Activated naive CD8-positive, alpha-beta T cell treated with anti-CD3 and anti-CD28 coated beads, Interleukin-2, amount 50 U/mL, for 24 hours (primary cell): Measurements from ENCODE around the gene GUCY2C.
A peak's percentile ranks its signal among the peaks of the same experiment; 100 is the strongest.

Source experiments
- ATAC-seq: fragments of 150-1000 bp; cut with Tn5 transposase; one replicate; pipeline ENCODE4 v1.10.0; 2021
- DNase-seq: peaks from one replicate; pipeline ENCODE4 v3.0.0; 2021
- H3K27ac Mint-ChIP-seq: one replicate; pipeline ENCODE4 v1.8.0; 2021; ENCODE audit warnings: mild to moderate bottlenecking, mixed read lengths
- H3K27me3 Mint-ChIP-seq: one replicate; pipeline ENCODE4 v1.8.0; 2021; ENCODE audit warnings: mixed read lengths
- H3K36me3 Mint-ChIP-seq: one replicate; pipeline ENCODE4 v1.8.0; 2021; ENCODE audit warnings: low read depth, mixed read lengths
- H3K4me1 Mint-ChIP-seq: one replicate; pipeline ENCODE4 v1.8.0; 2021; ENCODE audit warnings: mixed read lengths
- H3K4me3 Mint-ChIP-seq: one replicate; pipeline ENCODE4 v1.8.0; 2021; ENCODE audit warnings: mild to moderate bottlenecking, moderate library complexity, mixed read lengths
- H3K9me3 Mint-ChIP-seq: one replicate; pipeline ENCODE4 v1.8.0; 2021; ENCODE audit warnings: mixed read lengths

The GUCY2C gene

GRCh38 chr12:14663002-14663401 is 33.4 kb downstream of the GUCY2C start:
- H3K9me3 Mint-ChIP-seq: no peaks in the 10 kb centered on the region
- peaks cover 6% of the 10 kb centered on the region for H3K4me1 Mint-ChIP-seq
- H3K27me3 Mint-ChIP-seq: peaks cover 4% of the 10 kb centered on the region
- DNase-seq (no peak), ATAC-seq (no peak)
- no peaks in the 10 kb centered on the region for H3K36me3 Mint-ChIP-seq
- H3K4me3 Mint-ChIP-seq: no peak overlapping the region
- no peak overlapping the region for H3K27ac Mint-ChIP-seq

GRCh38 chr12:14656846-14657245 is 39.6 kb downstream of the GUCY2C start:
- no peak overlapping the region for H3K4me3 Mint-ChIP-seq
- no peak overlapping the region for H3K27ac Mint-ChIP-seq
- ATAC-seq (no peak), DNase-seq (no peak)
- H3K9me3 Mint-ChIP-seq: no peaks in the 10 kb centered on the region
- H3K27me3 Mint-ChIP-seq: no peaks in the 10 kb centered on the region
- peaks cover 7% of the 10 kb centered on the region for H3K4me1 Mint-ChIP-seq
- no peaks in the 10 kb centered on the region for H3K36me3 Mint-ChIP-seq

- Mint-ChIP-seq H3K9me3 (no peaks in the 10 kb centered on the region), H3K27ac (no peak overlapping the region), H3K27me3 (peaks cover 2% of the 10 kb centered on the region), H3K36me3 (no peaks in the 10 kb centered on the region), H3K4me1 (peaks cover 7% of the 10 kb centered on the region), H3K4me3 (no peak overlapping the region)
- DNase-seq: no peak
- ATAC-seq: no peak
Measured at GRCh38 chr12:14655284-14655683, 41.1 kb downstream of the GUCY2C start.

GRCh38 chr12:14654842-14655241 is 41.6 kb downstream of the GUCY2C start:
- H3K27ac Mint-ChIP-seq: no peak overlapping the region

GRCh38 chr12:14654416-14654815 is 42.0 kb downstream of the GUCY2C start:
- peaks cover 2% of the 10 kb centered on the region for H3K27me3 Mint-ChIP-seq
- no peaks in the 10 kb centered on the region for H3K36me3 Mint-ChIP-seq
- no peak overlapping the region for H3K4me3 Mint-ChIP-seq
- DNase-seq (no peak), ATAC-seq (no peak)
- H3K27ac Mint-ChIP-seq: no peak overlapping the region
- H3K9me3 Mint-ChIP-seq: no peaks in the 10 kb centered on the region
- H3K4me1 Mint-ChIP-seq: peaks cover 7% of the 10 kb centered on the region

More at GRCh38 chr12:14654842-14655241, 41.6 kb downstream of the GUCY2C start:
- no peak for DNase-seq
- Mint-ChIP-seq H3K36me3 (no peaks in the 10 kb centered on the region), H3K27me3 (peaks cover 2% of the 10 kb centered on the region), H3K9me3 (no peaks in the 10 kb centered on the region), H3K4me3 (no peak overlapping the region), H3K4me1 (peaks cover 7% of the 10 kb centered on the region)
- ATAC-seq: no peak

GRCh38 chr12:14652483-14652882 is 43.9 kb downstream of the GUCY2C start:
- peaks cover 7% of the 10 kb centered on the region for H3K4me1 Mint-ChIP-seq
- no peak for ATAC-seq
- no peak for DNase-seq
- H3K36me3 Mint-ChIP-seq: no peaks in the 10 kb centered on the region
- H3K27ac Mint-ChIP-seq: no peak overlapping the region
- no peak overlapping the region for H3K4me3 Mint-ChIP-seq
- H3K27me3 Mint-ChIP-seq: peaks cover 5% of the 10 kb centered on the region
- no peaks in the 10 kb centered on the region for H3K9me3 Mint-ChIP-seq

- H3K36me3 Mint-ChIP-seq: no peaks in the 10 kb centered on the region
- ATAC-seq (no peak), DNase-seq (no peak)
- no peak overlapping the region for H3K27ac Mint-ChIP-seq
- no peak overlapping the region for H3K4me3 Mint-ChIP-seq
- no peaks in the 10 kb centered on the region for H3K9me3 Mint-ChIP-seq
- peaks cover 7% of the 10 kb centered on the region for H3K4me1 Mint-ChIP-seq
- peaks cover 5% of the 10 kb centered on the region for H3K27me3 Mint-ChIP-seq
Measured at GRCh38 chr12:14651371-14651770, 45.0 kb downstream of the GUCY2C start.

- H3K4me3 Mint-ChIP-seq: no peak overlapping the region
- peaks cover 7% of the 10 kb centered on the region for H3K4me1 Mint-ChIP-seq
- ATAC-seq (no peak), DNase-seq (no peak)
- no peaks in the 10 kb centered on the region for H3K36me3 Mint-ChIP-seq
- no peak overlapping the region for H3K27ac Mint-ChIP-seq
- H3K27me3 Mint-ChIP-seq: peaks cover 5% of the 10 kb centered on the region
- no peaks in the 10 kb centered on the region for H3K9me3 Mint-ChIP-seq
Measured at GRCh38 chr12:14650789-14651188, 45.6 kb downstream of the GUCY2C start.

- no peak overlapping the region for H3K27ac Mint-ChIP-seq
- no peak overlapping the region for H3K4me3 Mint-ChIP-seq
- ATAC-seq (no peak), DNase-seq (no peak)
- H3K27me3 Mint-ChIP-seq: peaks cover 5% of the 10 kb centered on the region
- no peaks in the 10 kb centered on the region for H3K9me3 Mint-ChIP-seq
- no peaks in the 10 kb centered on the region for H3K36me3 Mint-ChIP-seq
- peaks cover 25% of the 10 kb centered on the region for H3K4me1 Mint-ChIP-seq
Measured at GRCh38 chr12:14647028-14647750, 49.2 kb downstream of the GUCY2C start.

- Mint-ChIP-seq H3K36me3 (no peaks in the 10 kb centered on the region), H3K9me3 (no peaks in the 10 kb centered on the region), H3K27me3 (no peaks in the 10 kb centered on the region), H3K27ac (no peak overlapping the region), H3K4me1 (peaks cover 25% of the 10 kb centered on the region), H3K4me3 (peak overlapping the region; percentile 38)
- DNase-seq: no peak
- ATAC-seq: no peak
Measured at GRCh38 chr12:14643251-14643650, 53.1 kb downstream of the GUCY2C start.

GRCh38 chr12:14638066-14638465 is 58.3 kb downstream of the GUCY2C start:
- Mint-ChIP-seq H3K4me1 (peaks cover 8% of the 10 kb centered on the region), H3K4me3 (no peak overlapping the region), H3K36me3 (no peaks in the 10 kb centered on the region), H3K9me3 (peaks cover 17% of the 10 kb centered on the region), H3K27ac (no peak overlapping the region), H3K27me3 (peaks cover 2% of the 10 kb centered on the region)
- ATAC-seq (no peak), DNase-seq (no peak)

GRCh38 chr12:14635776-14636175 is 60.6 kb downstream of the GUCY2C start:
- no peak for DNase-seq
- no peak for ATAC-seq
- Mint-ChIP-seq H3K4me3 (no peak overlapping the region), H3K27ac (no peak overlapping the region), H3K9me3 (peaks cover 17% of the 10 kb centered on the region), H3K4me1 (no peaks in the 10 kb centered on the region), H3K36me3 (no peaks in the 10 kb centered on the region), H3K27me3 (peaks cover 2% of the 10 kb centered on the region)

- no peaks in the 10 kb centered on the region for H3K4me1 Mint-ChIP-seq
- peaks cover 1% of the 10 kb centered on the region for H3K27me3 Mint-ChIP-seq
- no peak overlapping the region for H3K4me3 Mint-ChIP-seq
- H3K36me3 Mint-ChIP-seq: no peaks in the 10 kb centered on the region
- no peak for DNase-seq
- H3K27ac Mint-ChIP-seq: no peak overlapping the region
- H3K9me3 Mint-ChIP-seq: peaks cover 10% of the 10 kb centered on the region
- no peak for ATAC-seq
Measured at GRCh38 chr12:14630793-14631192, 65.6 kb downstream of the GUCY2C start.

- peaks cover 6% of the 10 kb centered on the region for H3K9me3 Mint-ChIP-seq
Measured at GRCh38 chr12:14629832-14630710, 66.3 kb downstream of the GUCY2C start.

GRCh38 chr12:14628771-14629170 is 67.6 kb downstream of the GUCY2C start:
- Mint-ChIP-seq H3K27me3 (peaks cover 1% of the 10 kb centered on the region), H3K36me3 (no peaks in the 10 kb centered on the region), H3K9me3 (no peaks in the 10 kb centered on the region), H3K4me1 (no peaks in the 10 kb centered on the region), H3K4me3 (no peak overlapping the region), H3K27ac (no peak overlapping the region)
- ATAC-seq (no peak), DNase-seq (no peak)

More at GRCh38 chr12:14629832-14630710, 66.3 kb downstream of the GUCY2C start:
- Mint-ChIP-seq H3K4me1 (no peaks in the 10 kb centered on the region), H3K27me3 (peaks cover 1% of the 10 kb centered on the region), H3K4me3 (no peak overlapping the region), H3K27ac (no peak overlapping the region), H3K36me3 (no peaks in the 10 kb centered on the region)
- DNase-seq (peak; percentile 59), ATAC-seq (peak; percentile 95)
